ENCODE results near the gene ANTXR1. TPM values are rescaled to one million over a fixed set of nuclear protein-coding genes. Genes with fewer than 3 reads are reported as not detected.

Gene ANTXR1
- total RNA-seq, 1 experiment from 2014 or later = 37.3 TPM

- Histone ChIP-seq H3K9me3 (ENCODE audit: control insufficient read depth, low read depth, low read length) (no peaks in the 10 kb centered on the region), H3K4me2 (ENCODE audit: insufficient read depth, insufficient read length, low read length) (no peak overlapping the region), H3K23ac (ENCODE audit: insufficient read length, low read depth, low read length) (no peak overlapping the region), H2BK12ac (ENCODE audit: insufficient read length, low read depth, low read length) (no peak overlapping the region), H4K20me1 (ENCODE audit: control insufficient read depth, insufficient read depth, insufficient read length) (peaks cover 2% of the 10 kb centered on the region), H3K4me1 (ENCODE audit: insufficient read depth, low read length) (no peaks in the 10 kb centered on the region), H4K91ac (ENCODE audit: insufficient read length, low read depth, low read length) (no peak overlapping the region), H3K27ac (ENCODE audit: insufficient read length, low read depth, low read length) (no peak overlapping the region), H3K4ac (ENCODE audit: low read depth, low read length) (no peak overlapping the region), H3K56ac (ENCODE audit: insufficient read length, low read depth, low read length) (no peak overlapping the region), H3K27me3 (ENCODE audit: insufficient read depth, low read length) (no peaks in the 10 kb centered on the region), H3K79me1 (ENCODE audit: insufficient read depth, low read depth, low read length, poor library complexity, severe bottlenecking) (no peaks in the 10 kb centered on the region), H3K14ac (ENCODE audit: insufficient read depth, low read length) (no peak overlapping the region), H4K5ac (ENCODE audit: insufficient read length, low read depth, low read length) (no peak overlapping the region), H2AFZ (ENCODE audit: low read length) (no peak overlapping the region), H3K23me2 (ENCODE audit: insufficient read length, low read depth, low read length, poor library complexity, severe bottlenecking) (no peaks in the 10 kb centered on the region), H2BK120ac (ENCODE audit: low read depth, low read length, poor library complexity, severe bottlenecking) (no peak overlapping the region), H2AK5ac (ENCODE audit: insufficient read length, low read length) (no peak overlapping the region), H3K79me2 (ENCODE audit: insufficient read depth, low read length) (no peaks in the 10 kb centered on the region), H4K8ac (replicated peaks; ENCODE audit: insufficient read length, low read depth, low read length) (no peak overlapping the region), H3K9ac (ENCODE audit: extremely low read depth, insufficient read length, low read length) (no peak overlapping the region), H2BK20ac (ENCODE audit: low read depth, low read length, poor library complexity, severe bottlenecking) (no peak overlapping the region), H2BK15ac (ENCODE audit: low read depth, low read length) (no peak overlapping the region), H2BK5ac (ENCODE audit: insufficient read length, low read length) (no peak overlapping the region), H3K18ac (ENCODE audit: insufficient read length, low read depth, low read length) (no peak overlapping the region), H3T11ph (ENCODE audit: low read length) (no peak overlapping the region)
- no CpG with 5 or more reads among the region's 13 CpGs for WGBS (ENCODE audit: extremely low coverage, insufficient read length, low lambda C conversion rate)
- Mint-ChIP-seq H3K4me1 (peaks cover 17 to 27% of the 10 kb centered on the region in 2 experiments), H3K36me3 (ENCODE audit: insufficient read depth in 1 of 3, low read depth in 3 of 3) (peaks cover 6 to 10% (median 7%) of the 10 kb centered on the region in 3 experiments; a peak in 3 of 7 replicates), H3K27me3 (ENCODE audit: low read depth) (no peaks in the 10 kb centered on the region), H3K4me3 (no peak overlapping the region), H3K9me3 (no peaks in the 10 kb centered on the region), H3K27ac (no peak overlapping the region; a peak in 1 of 7 replicates)
- no peak for DNase-seq
- no peak for TF ChIP-seq CTCF (conservative IDR thresholded peaks at IDR 0.05)
Measured at GRCh38 chr2:69147841-69148533, 135.0 kb downstream of the ANTXR1 start.
